Measurements from ENCODE around the gene MAST4. TPM values are rescaled to one million over a fixed set of nuclear protein-coding genes. Genes with fewer than 3 reads are reported as not detected.
"Not testable (repeated sequence)": the region's sequence is repeated elsewhere in the genome, so short reads cannot be mapped to it uniquely, and the experiment has no call there.

MAST4 gene
- total and polyA plus RNA-seq, 2 of the 13 experiments (the other 11 are each of a cell fraction or from before 2014, with no cell fraction given), result 3.4 to 3.7 TPM

- intact Hi-C loops (cut with micrococcal nuclease; ENCODE audit: unreplicated experiment), result no loop called here
- ChIA-PET POLR2A (no interaction called here), CTCF (ENCODE audit: low intra/inter-chr PET ratio, low total read pairs) (no interaction called here)
- H3K27ac ChIP-seq (ENCODE audit: extremely low read length, insufficient read depth, low read length), result no peak overlapping the region
- H3K36me3 ChIP-seq (replicated peaks in 1 of 2; ENCODE audit: control insufficient read depth in 1 of 2, insufficient read depth in 2 of 2, low read length in 2 of 2), result no peaks in the 10 kb centered on the region
- no peak for TF ChIP-seq PHF5A (CRISPR knock-in tag; IDR thresholded peaks at IDR 0.05; ENCODE audit: low read depth, unreplicated experiment)
- TF ChIP-seq YEATS4 (CRISPR knock-in tag; IDR thresholded peaks at IDR 0.05; ENCODE audit: borderline replicate concordance), result no peak
- TF ChIP-seq CTCF (CRISPR knock-in tag; IDR thresholded peaks at IDR 0.05), result no peak
- no peak for TF ChIP-seq HOXA3 (CRISPR knock-in tag; IDR thresholded peaks at IDR 0.05)
- TF ChIP-seq, protein P1, sequence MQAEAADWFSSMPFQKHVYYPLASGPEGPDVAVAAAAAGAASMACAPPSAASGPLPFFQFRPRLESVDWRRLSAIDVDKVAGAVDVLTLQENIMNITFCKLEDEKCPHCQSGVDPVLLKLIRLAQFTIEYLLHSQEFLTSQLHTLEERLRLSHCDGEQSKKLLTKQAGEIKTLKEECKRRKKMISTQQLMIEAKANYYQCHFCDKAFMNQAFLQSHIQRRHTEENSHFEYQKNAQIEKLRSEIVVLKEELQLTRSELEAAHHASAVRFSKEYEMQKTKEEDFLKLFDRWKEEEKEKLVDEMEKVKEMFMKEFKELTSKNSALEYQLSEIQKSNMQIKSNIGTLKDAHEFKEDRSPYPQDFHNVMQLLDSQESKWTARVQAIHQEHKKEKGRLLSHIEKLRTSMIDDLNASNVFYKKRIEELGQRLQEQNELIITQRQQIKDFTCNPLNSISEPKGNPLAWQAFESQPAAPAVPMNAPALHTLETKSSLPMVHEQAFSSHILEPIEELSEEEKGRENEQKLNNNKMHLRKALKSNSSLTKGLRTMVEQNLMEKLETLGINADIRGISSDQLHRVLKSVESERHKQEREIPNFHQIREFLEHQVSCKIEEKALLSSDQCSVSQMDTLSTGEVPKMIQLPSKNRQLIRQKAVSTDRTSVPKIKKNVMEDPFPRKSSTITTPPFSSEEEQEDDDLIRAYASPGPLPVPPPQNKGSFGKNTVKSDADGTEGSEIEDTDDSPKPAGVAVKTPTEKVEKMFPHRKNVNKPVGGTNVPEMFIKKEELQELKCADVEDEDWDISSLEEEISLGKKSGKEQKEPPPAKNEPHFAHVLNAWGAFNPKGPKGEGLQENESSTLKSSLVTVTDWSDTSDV (CRISPR knock-in tag; IDR thresholded peaks at IDR 0.05), result no peak
- no peak overlapping the region for H3K4me2 ChIP-seq (ENCODE audit: low read depth, low read length)
- peaks cover 0 to 12% of the 10 kb centered on the region in 2 experiments; a peak in 1 of 5 replicates for H3K27me3 ChIP-seq (ENCODE audit: control insufficient read depth in 1 of 2, insufficient read depth in 2 of 2, low read length in 2 of 2)
- H4K20me1 ChIP-seq (ENCODE audit: insufficient read depth, low read length), result no peaks in the 10 kb centered on the region
- H3K79me2 ChIP-seq (ENCODE audit: insufficient read depth, low read length), result no peaks in the 10 kb centered on the region
- FAIRE-seq (no peak), DNase-seq (ENCODE audit: low spot score) (no peak), ATAC-seq (no peak)
- H2AFZ ChIP-seq (ENCODE audit: low read length), result no peak overlapping the region
- WGBS (ENCODE audit: low lambda C conversion rate), result 22% methylated on average over 4 of the region's 4 CpGs
- no peak overlapping the region for H3K9ac ChIP-seq (ENCODE audit: insufficient read depth, low read depth, low read length)
- no peaks in the 10 kb centered on the region for H3K4me1 ChIP-seq (ENCODE audit: insufficient read depth, low read length)
- H3K4me3 ChIP-seq (replicated peaks in 1 of 3; ENCODE audit: insufficient read depth in 1 of 3, low read depth in 2 of 3, low read length in 3 of 3), result no peak overlapping the region
- no TSS peak for BruUV-seq (replicated peaks)
- H3K9me3 ChIP-seq (ENCODE audit: low read length), result no peaks in the 10 kb centered on the region
- in situ Hi-C loops (cut with HindIII; ENCODE audit: extremely low pct_ligation_motif_present, low pct_unique_long_range_greater_than_20kb), result no loop called here
Observed at GRCh38 chr5:66821688-66822429, 225.7 kb downstream of the MAST4 start.

- H3K4me1 ChIP-seq (ENCODE audit: insufficient read depth, low read length); H3K27ac ChIP-seq (ENCODE audit: extremely low read length, insufficient read depth, low read length); DNase-seq (ENCODE audit: low spot score); H3K36me3 ChIP-seq (replicated peaks in 1 of 2; ENCODE audit: control insufficient read depth in 1 of 2, insufficient read depth in 2 of 2, low read length in 2 of 2); H3K4me3 ChIP-seq (replicated peaks in 1 of 3; ENCODE audit: insufficient read depth in 1 of 3, low read depth in 2 of 3, low read length in 3 of 3); intact Hi-C loops (cut with micrococcal nuclease; ENCODE audit: unreplicated experiment); H3K9me3 ChIP-seq (ENCODE audit: low read length); H3K79me2 ChIP-seq (ENCODE audit: insufficient read depth, low read length); POLR2A ChIA-PET; ATAC-seq; FAIRE-seq; H2AFZ ChIP-seq (ENCODE audit: low read length); H3K4me2 ChIP-seq (ENCODE audit: low read depth, low read length); CTCF ChIA-PET (ENCODE audit: low intra/inter-chr PET ratio, low total read pairs); in situ Hi-C loops (cut with HindIII; ENCODE audit: extremely low pct_ligation_motif_present, low pct_unique_long_range_greater_than_20kb); BruUV-seq (replicated peaks); H4K20me1 ChIP-seq (ENCODE audit: insufficient read depth, low read length); H3K9ac ChIP-seq (ENCODE audit: insufficient read depth, low read depth, low read length): not testable (repeated sequence)
- 0% methylated on average over 2 of the region's 2 CpGs for WGBS (ENCODE audit: low lambda C conversion rate)
- H3K27me3 ChIP-seq (ENCODE audit: control insufficient read depth in 1 of 2, insufficient read depth in 2 of 2, low read length in 2 of 2), result peaks cover 0 to 12% of the 10 kb centered on the region in 2 experiments; a peak in 1 of 5 replicates
Observed at GRCh38 chr5:66822906-66823305, 226.7 kb downstream of the MAST4 start.

Measured in HepG2 (cell line).